SK-N-SH (cell line): ENCODE results near the gene BAHCC1.

ENCODE experiments used
- ELF1 ChIP-seq: IDR thresholded peaks from 2 replicates; pipeline ENCODE4 v1.4.0; 2012
- GABPA ChIP-seq: IDR thresholded peaks from 2 replicates; pipeline ENCODE4 v1.4.0; 2012; ENCODE audit warnings: low read depth, mild to moderate bottlenecking
- MEF2A ChIP-seq: IDR thresholded peaks from 2 replicates; pipeline ENCODE4 v1.4.0; 2012; ENCODE audit warnings: low read depth, borderline replicate concordance
- NFIC ChIP-seq: IDR thresholded peaks from 2 replicates; pipeline ENCODE4 v1.4.0; 2012; ENCODE audit warnings: borderline replicate concordance
- POLR2AphosphoS5 ChIP-seq: IDR thresholded peaks from 2 replicates; pipeline ENCODE4 v1.6.1; 2012; ENCODE audit warnings: low read depth, low read length
- RAD21 ChIP-seq: IDR thresholded peaks from 2 replicates; pipeline ENCODE4 v1.6.1; 2012; ENCODE audit warnings: mild to moderate bottlenecking, low read length
- RCOR1 ChIP-seq: fragments of 150-350 bp; IDR thresholded peaks from 2 replicates; pipeline ENCODE4 v1.6.1; 2017; ENCODE audit warnings: antibody characterized with exemption, low read length
- RXRA ChIP-seq: IDR thresholded peaks from 2 replicates; pipeline ENCODE4 v1.4.0; 2012; ENCODE audit warnings: low read depth, mild to moderate bottlenecking, borderline replicate concordance
- TEAD4 ChIP-seq: IDR thresholded peaks from 2 replicates; pipeline ENCODE4 v1.4.0; 2012; ENCODE audit warnings: mild to moderate bottlenecking, borderline replicate concordance; ENCODE audit not compliant: insufficient read depth
- YY1 ChIP-seq: IDR thresholded peaks from 2 replicates; pipeline ENCODE4 v1.4.0; 2012; ENCODE audit warnings: low read depth, mild to moderate bottlenecking
- TF ChIP-seq, protein P1 (sequence below): IDR thresholded peaks from 2 replicates; pipeline ENCODE4 v1.4.0; 2012; ENCODE audit warnings: low read depth, borderline replicate concordance
- TF ChIP-seq, protein P2 (sequence below): fragments of 200-600 bp; sonication (generic); IDR thresholded peaks from 2 replicates; pipeline ENCODE4 v1.6.1; 2017; ENCODE audit warnings: antibody characterized with exemption, mild to moderate bottlenecking, moderate library complexity
- TF ChIP-seq, protein P3 (sequence below): IDR thresholded peaks from 2 replicates; pipeline ENCODE4; 2012
- TF ChIP-seq, protein P4 (sequence below): fragments of 150-350 bp; IDR thresholded peaks from 2 replicates; pipeline ENCODE4 v1.6.1; 2017; ENCODE audit warnings: antibody characterized with exemption, low read length, low read depth, borderline replicate concordance

DNA sequence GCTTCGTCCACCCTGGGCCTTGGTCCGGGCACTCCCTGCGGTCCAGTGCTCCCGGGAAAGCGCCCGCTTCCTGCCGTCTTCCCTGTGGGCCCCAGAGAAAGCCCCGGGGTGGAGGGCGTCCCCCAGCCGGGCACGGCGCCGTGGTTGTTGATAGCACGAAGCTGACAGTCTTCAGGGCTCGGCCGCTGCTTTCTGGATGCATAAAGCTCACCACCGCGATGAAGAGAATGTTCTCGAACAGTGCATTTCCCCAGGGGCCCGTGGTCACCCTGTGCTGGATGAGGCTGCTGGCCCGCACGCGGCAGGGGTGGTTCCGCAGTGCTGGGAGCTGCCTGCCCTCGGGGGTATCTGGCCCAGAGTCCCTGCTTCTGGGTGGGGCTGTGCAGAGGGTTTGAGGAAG lies 53.2 kb downstream of the BAHCC1 start:
- TF ChIP-seq, protein P1, sequence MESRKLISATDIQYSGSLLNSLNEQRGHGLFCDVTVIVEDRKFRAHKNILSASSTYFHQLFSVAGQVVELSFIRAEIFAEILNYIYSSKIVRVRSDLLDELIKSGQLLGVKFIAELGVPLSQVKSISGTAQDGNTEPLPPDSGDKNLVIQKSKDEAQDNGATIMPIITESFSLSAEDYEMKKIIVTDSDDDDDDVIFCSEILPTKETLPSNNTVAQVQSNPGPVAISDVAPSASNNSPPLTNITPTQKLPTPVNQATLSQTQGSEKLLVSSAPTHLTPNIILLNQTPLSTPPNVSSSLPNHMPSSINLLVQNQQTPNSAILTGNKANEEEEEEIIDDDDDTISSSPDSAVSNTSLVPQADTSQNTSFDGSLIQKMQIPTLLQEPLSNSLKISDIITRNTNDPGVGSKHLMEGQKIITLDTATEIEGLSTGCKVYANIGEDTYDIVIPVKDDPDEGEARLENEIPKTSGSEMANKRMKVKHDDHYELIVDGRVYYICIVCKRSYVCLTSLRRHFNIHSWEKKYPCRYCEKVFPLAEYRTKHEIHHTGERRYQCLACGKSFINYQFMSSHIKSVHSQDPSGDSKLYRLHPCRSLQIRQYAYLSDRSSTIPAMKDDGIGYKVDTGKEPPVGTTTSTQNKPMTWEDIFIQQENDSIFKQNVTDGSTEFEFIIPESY = no peak
- no peak for TF ChIP-seq GABPA
- TF ChIP-seq YY1 = no peak
- TF ChIP-seq, protein P2, sequence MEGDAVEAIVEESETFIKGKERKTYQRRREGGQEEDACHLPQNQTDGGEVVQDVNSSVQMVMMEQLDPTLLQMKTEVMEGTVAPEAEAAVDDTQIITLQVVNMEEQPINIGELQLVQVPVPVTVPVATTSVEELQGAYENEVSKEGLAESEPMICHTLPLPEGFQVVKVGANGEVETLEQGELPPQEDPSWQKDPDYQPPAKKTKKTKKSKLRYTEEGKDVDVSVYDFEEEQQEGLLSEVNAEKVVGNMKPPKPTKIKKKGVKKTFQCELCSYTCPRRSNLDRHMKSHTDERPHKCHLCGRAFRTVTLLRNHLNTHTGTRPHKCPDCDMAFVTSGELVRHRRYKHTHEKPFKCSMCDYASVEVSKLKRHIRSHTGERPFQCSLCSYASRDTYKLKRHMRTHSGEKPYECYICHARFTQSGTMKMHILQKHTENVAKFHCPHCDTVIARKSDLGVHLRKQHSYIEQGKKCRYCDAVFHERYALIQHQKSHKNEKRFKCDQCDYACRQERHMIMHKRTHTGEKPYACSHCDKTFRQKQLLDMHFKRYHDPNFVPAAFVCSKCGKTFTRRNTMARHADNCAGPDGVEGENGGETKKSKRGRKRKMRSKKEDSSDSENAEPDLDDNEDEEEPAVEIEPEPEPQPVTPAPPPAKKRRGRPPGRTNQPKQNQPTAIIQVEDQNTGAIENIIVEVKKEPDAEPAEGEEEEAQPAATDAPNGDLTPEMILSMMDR = no peak
- TF ChIP-seq, protein P3, sequence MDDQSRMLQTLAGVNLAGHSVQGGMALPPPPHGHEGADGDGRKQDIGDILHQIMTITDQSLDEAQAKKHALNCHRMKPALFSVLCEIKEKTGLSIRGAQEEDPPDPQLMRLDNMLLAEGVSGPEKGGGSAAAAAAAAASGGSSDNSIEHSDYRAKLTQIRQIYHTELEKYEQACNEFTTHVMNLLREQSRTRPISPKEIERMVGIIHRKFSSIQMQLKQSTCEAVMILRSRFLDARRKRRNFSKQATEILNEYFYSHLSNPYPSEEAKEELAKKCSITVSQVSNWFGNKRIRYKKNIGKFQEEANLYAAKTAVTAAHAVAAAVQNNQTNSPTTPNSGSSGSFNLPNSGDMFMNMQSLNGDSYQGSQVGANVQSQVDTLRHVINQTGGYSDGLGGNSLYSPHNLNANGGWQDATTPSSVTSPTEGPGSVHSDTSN = no peak
- no peak for TF ChIP-seq MEF2A
- TF ChIP-seq NFIC = no peak
- no peak for TF ChIP-seq POLR2AphosphoS5
- no peak for TF ChIP-seq RXRA
- no peak for TF ChIP-seq RCOR1
- no peak for TF ChIP-seq RAD21
- no peak for TF ChIP-seq ELF1
- TF ChIP-seq TEAD4 = no peak
- TF ChIP-seq, protein P4, sequence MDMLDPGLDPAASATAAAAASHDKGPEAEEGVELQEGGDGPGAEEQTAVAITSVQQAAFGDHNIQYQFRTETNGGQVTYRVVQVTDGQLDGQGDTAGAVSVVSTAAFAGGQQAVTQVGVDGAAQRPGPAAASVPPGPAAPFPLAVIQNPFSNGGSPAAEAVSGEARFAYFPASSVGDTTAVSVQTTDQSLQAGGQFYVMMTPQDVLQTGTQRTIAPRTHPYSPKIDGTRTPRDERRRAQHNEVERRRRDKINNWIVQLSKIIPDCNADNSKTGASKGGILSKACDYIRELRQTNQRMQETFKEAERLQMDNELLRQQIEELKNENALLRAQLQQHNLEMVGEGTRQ = no peak
